CD14-positive monocyte (primary cell): ENCODE data around the gene ATG10. TPM values are rescaled to one million over a fixed set of nuclear protein-coding genes. Genes with fewer than 3 reads are reported as not detected.

Source experiments
- DNase-seq, 3 donors: peaks; one replicate each; pipeline ENCODE4 v3.0.0-alpha.2; 2011 to 2022
- H2AFZ ChIP-seq: 2 replicates; pipeline ENCODE4 v1.6.0; 2012; ENCODE audit warnings: mild to moderate bottlenecking, low read depth, low read length, inconsistent platforms; ENCODE audit not compliant: insufficient read depth, poor library complexity, severe bottlenecking
- H3K27ac ChIP-seq, 2 donors: 1 replicate in 1 of 2; 2 replicates in 1 of 2; pipeline ENCODE4 v1.5.1; 2012 to 2013; ENCODE audit warnings: low read length in 2 of 2, control low read depth in 1 of 2, inconsistent platforms in 1 of 2, low read depth in 1 of 2, mild to moderate bottlenecking in 1 of 2
- H3K27me3 ChIP-seq, 2 donors: one replicate each; pipeline versions ENCODE4 v1.6.0 to v1.6.1; 2011 to 2013; ENCODE audit warnings: low read length in 2 of 2; ENCODE audit not compliant: control insufficient read depth in 2 of 2, insufficient read depth in 2 of 2
- H3K36me3 ChIP-seq, 2 donors: replicated peaks in 1 of 2; 1 replicate in 1 of 2; 2 replicates in 1 of 2; pipeline versions ENCODE4 v1.5.1 to v1.6.1; 2012 to 2013; ENCODE audit warnings: low read length in 2 of 2, control low read depth in 1 of 2, inconsistent platforms in 1 of 2, mild to moderate bottlenecking in 1 of 2; ENCODE audit not compliant: insufficient read depth in 2 of 2, control insufficient read depth in 1 of 2
- H3K4me1 ChIP-seq, 2 donors: 1 replicate in 1 of 2; 2 replicates in 1 of 2; pipeline versions ENCODE4 v1.5.1 to v1.6.1; 2012 to 2013; ENCODE audit warnings: low read length in 2 of 2, control low read depth in 1 of 2, inconsistent platforms in 1 of 2, mild to moderate bottlenecking in 1 of 2, moderate library complexity in 1 of 2; ENCODE audit not compliant: insufficient read depth in 2 of 2, control insufficient read depth in 1 of 2
- H3K4me2 ChIP-seq: replicated peaks from 2 replicates; pipeline ENCODE3; 2012; ENCODE audit warnings: low read length, moderate library complexity, mild to moderate bottlenecking; ENCODE audit not compliant: poor library complexity, severe bottlenecking; ENCODE audit errors: extremely low read depth
- H3K4me3 ChIP-seq, 3 experiments: fragments of 200-600 bp in 1 of 3; sonication (generic) in 1 of 3; replicated peaks in 1 of 3; 1 replicate in 2 of 3; 2 replicates in 1 of 3; pipeline ENCODE4 v1.5.1; 2011 to 2013; ENCODE audit warnings: low read length in 3 of 3, mild to moderate bottlenecking in 3 of 3, control low read depth in 2 of 3, low read depth in 2 of 3, inconsistent platforms in 1 of 3, moderate library complexity in 1 of 3
- H3K79me2 ChIP-seq: 2 replicates; pipeline ENCODE4 v1.6.0; 2012; ENCODE audit warnings: mild to moderate bottlenecking, control low read depth, inconsistent platforms, low read length, moderate library complexity; ENCODE audit not compliant: insufficient read depth
- H3K9ac ChIP-seq: 2 replicates; pipeline ENCODE4 v1.6.0; 2017; ENCODE audit warnings: low read length, mild to moderate bottlenecking; ENCODE audit not compliant: insufficient read depth, poor library complexity, severe bottlenecking
- H3K9me3 ChIP-seq, 2 donors: replicated peaks in 1 of 2; 1 replicate in 1 of 2; 2 replicates in 1 of 2; pipeline versions ENCODE4 v1.5.1 to v1.6.1; 2012 to 2013; ENCODE audit warnings: low read length in 2 of 2, control low read depth in 1 of 2; ENCODE audit not compliant: control insufficient read depth in 1 of 2, insufficient read depth in 1 of 2
- H4K20me1 ChIP-seq: 2 replicates; pipeline ENCODE4 v1.6.0; 2012; ENCODE audit warnings: mild to moderate bottlenecking, low read length, control low read depth, moderate library complexity; ENCODE audit not compliant: insufficient read depth
- H3K27ac Mint-ChIP-seq, 7 donors: one replicate each; pipeline ENCODE4 v1.8.0; 2020; ENCODE audit warnings: mild to moderate bottlenecking in 7 of 7, mixed read lengths in 7 of 7, moderate library complexity in 6 of 7, inconsistent platforms in 2 of 7
- H3K27me3 Mint-ChIP-seq, 3 donors: one replicate each; pipeline ENCODE4 v1.8.0; 2021 to 2022; ENCODE audit warnings: low read depth in 3 of 3, mild to moderate bottlenecking in 3 of 3, mixed read lengths in 3 of 3, moderate library complexity in 3 of 3, inconsistent platforms in 1 of 3
- H3K36me3 Mint-ChIP-seq, 2 donors: one replicate each; pipeline ENCODE4 v1.8.0; 2020; ENCODE audit warnings: mixed read lengths in 2 of 2, inconsistent platforms in 1 of 2, mild to moderate bottlenecking in 1 of 2
- H3K4me1 Mint-ChIP-seq: one replicate; pipeline ENCODE4 v1.8.0; 2020; ENCODE audit warnings: mild to moderate bottlenecking, mixed read lengths
- H3K4me3 Mint-ChIP-seq, 2 donors: one replicate each; pipeline ENCODE4 v1.8.0; 2020; ENCODE audit warnings: mild to moderate bottlenecking in 2 of 2, mixed read lengths in 2 of 2, moderate library complexity in 1 of 2
- H3K9me3 Mint-ChIP-seq, 7 donors: one replicate each; pipeline ENCODE4 v1.8.0; 2020 to 2022; ENCODE audit warnings: mixed read lengths in 7 of 7, mild to moderate bottlenecking in 6 of 7, moderate library complexity in 6 of 7, inconsistent platforms in 2 of 7
- CTCF ChIP-seq: fragments of 200-600 bp; IDR thresholded peaks from one replicate; pipeline ENCODE4 v1.8.0; 2022; ENCODE audit warnings: antibody characterized with exemption, mild to moderate bottlenecking
- whole genome bisulfite sequencing: methylation state at CpG from one replicate; pipeline ENCODE4 v1.1.5; 2013; ENCODE audit warnings: missing lambda C conversion rate; ENCODE audit not compliant: insufficient coverage; 5-methylcytosine and 5-hydroxymethylcytosine counted together
- intact Hi-C, 2 donors: fragments of 100-400 bp; cut with micrococcal nuclease; formaldehyde crosslinking; loops; one replicate each; pipeline versions ENCODE4 v1.15.0 to v1.15.1; 2023
- polyA plus RNA-seq, 3 donors: library from polyadenylated mRNA; depleted of rRNA in 1 of 3; unstranded in 2 of 3; stranded (reverse) in 1 of 3; fragments of 300-500 nt in 2 of 3; fragments of >200 nt in 1 of 3; fragmentation: Illumina TruSeq in 2 of 3; gene quantifications; 1 replicate in 2 of 3; 2 replicates in 1 of 3; pipeline ENCODE4 v1.2.3, GENCODE V29; 2012 to 2021

ATG10 gene
- polyA plus RNA-seq, 3 donors, result 2.1 to 7.9 (median 5.6) TPM

- peak; percentile 10 to 42 (median 17) for DNase-seq
- Histone ChIP-seq H3K79me2 (no peaks in the 10 kb centered on the region), H3K9ac (no peak overlapping the region), H3K4me3 (no peak overlapping the region), H3K9me3 (no peaks in the 10 kb centered on the region), H3K27me3 (no peaks in the 10 kb centered on the region), H2AFZ (no peak overlapping the region), H3K27ac (no peak overlapping the region), H3K4me1 (peaks cover 10 to 12% of the 10 kb centered on the region in 2 donors), H3K36me3 (no peaks in the 10 kb centered on the region), H3K4me2 (no peak overlapping the region), H4K20me1 (no peaks in the 10 kb centered on the region)
- no CpG with 5 or more reads among the region's 2 CpGs for WGBS
- no peak overlapping the region for H3K4me3 Mint-ChIP-seq
- peaks cover 12% of the 10 kb centered on the region for H3K4me1 Mint-ChIP-seq
- peaks cover 0 to 1% (median 0%) of the 10 kb centered on the region in 3 donors for H3K27me3 Mint-ChIP-seq
- intact Hi-C loops, result no loop called here
- H3K27ac Mint-ChIP-seq, result peak overlapping the region in 3 of 7 donors; percentile 7 to 32 (median 24)
- no peaks in the 10 kb centered on the region for H3K9me3 Mint-ChIP-seq
- TF ChIP-seq CTCF, result no peak
- peaks cover 0 to 2% of the 10 kb centered on the region in 2 donors for H3K36me3 Mint-ChIP-seq
These were observed 128.7 kb downstream of the ATG10 start for GRCh38 chr5:82100303-82101077.

- H3K27ac Mint-ChIP-seq, result no peak overlapping the region
- Histone ChIP-seq H3K79me2 (no peaks in the 10 kb centered on the region), H2AFZ (no peak overlapping the region), H3K36me3 (no peaks in the 10 kb centered on the region), H3K9ac (no peak overlapping the region), H3K4me2 (no peak overlapping the region), H3K4me1 (peaks cover 10 to 12% of the 10 kb centered on the region in 2 donors), H3K27me3 (no peaks in the 10 kb centered on the region), H3K27ac (no peak overlapping the region), H3K4me3 (no peak overlapping the region), H4K20me1 (no peaks in the 10 kb centered on the region), H3K9me3 (no peaks in the 10 kb centered on the region)
- no peaks in the 10 kb centered on the region for H3K27me3 Mint-ChIP-seq
- no peak overlapping the region for H3K4me3 Mint-ChIP-seq
- no peak for TF ChIP-seq CTCF
- H3K4me1 Mint-ChIP-seq, result peaks cover 18% of the 10 kb centered on the region
- no peak for DNase-seq
- peaks cover 0 to 2% of the 10 kb centered on the region in 2 donors for H3K36me3 Mint-ChIP-seq
- WGBS, result no CpG with 5 or more reads among the region's 4 CpGs
- H3K9me3 Mint-ChIP-seq, result peaks cover 0 to 2% (median 0%) of the 10 kb centered on the region in 7 donors
- intact Hi-C loops, result no loop called here
These were observed 133.0 kb downstream of the ATG10 start for GRCh38 chr5:82104872-82105271.
